RWPE2 (cell line): Measurements from ENCODE around the gene TBX15.

ENCODE experiments used
- ATAC-seq: fragments of 200-7000 bp; cut with Tn5 transposase; 3 replicates; pipeline ENCODE4 v1.9.1; 2021; ENCODE audit warnings: low read depth
- DNase-seq: peaks from one replicate; pipeline ENCODE4 v3.0.0-alpha.2; 2020; ENCODE audit warnings: low spot score
- H3K27ac ChIP-seq: fragments of 450-650 bp; 2 replicates; pipeline ENCODE4 v1.5.1; 2017; ENCODE audit warnings: mild to moderate bottlenecking; ENCODE audit not compliant: poor library complexity, severe bottlenecking
- H3K27me3 ChIP-seq: fragments of 250-450 bp; sonication (Bioruptor Pico); 2 replicates; pipeline ENCODE4 v1.5.1; 2021; ENCODE audit warnings: mild to moderate bottlenecking, moderate library complexity; ENCODE audit not compliant: insufficient read depth, poor library complexity, severe bottlenecking
- H3K36me3 ChIP-seq: fragments of 250-450 bp; sonication (Bioruptor Pico); 2 replicates; pipeline ENCODE4 v1.5.1; 2020; ENCODE audit warnings: low read depth, mild to moderate bottlenecking, moderate library complexity
- H3K4me1 ChIP-seq: fragments of 250-450 bp; sonication (Bioruptor Pico); 2 replicates; pipeline ENCODE4 v1.5.1; 2021; ENCODE audit warnings: mild to moderate bottlenecking, moderate library complexity; ENCODE audit not compliant: insufficient read depth, poor library complexity, severe bottlenecking
- H3K4me3 ChIP-seq: fragments of 250-450 bp; sonication (Bioruptor Pico); 2 replicates; pipeline ENCODE4 v1.5.1; 2021; ENCODE audit warnings: mild to moderate bottlenecking, moderate library complexity; ENCODE audit not compliant: severe bottlenecking
- H3K9me3 ChIP-seq: fragments of 250-450 bp; sonication (Bioruptor Pico); 2 replicates; pipeline ENCODE4 v1.5.1; 2021; ENCODE audit warnings: mild to moderate bottlenecking, moderate library complexity; ENCODE audit not compliant: severe bottlenecking
- TF ChIP-seq, protein P1 (sequence below): fragments of 450-650 bp; IDR thresholded peaks from one replicate; pipeline ENCODE4 v1.5.1; 2017; ENCODE audit warnings: mild to moderate bottlenecking, moderate library complexity; ENCODE audit not compliant: poor library complexity, severe bottlenecking

Gene TBX15

DNA sequence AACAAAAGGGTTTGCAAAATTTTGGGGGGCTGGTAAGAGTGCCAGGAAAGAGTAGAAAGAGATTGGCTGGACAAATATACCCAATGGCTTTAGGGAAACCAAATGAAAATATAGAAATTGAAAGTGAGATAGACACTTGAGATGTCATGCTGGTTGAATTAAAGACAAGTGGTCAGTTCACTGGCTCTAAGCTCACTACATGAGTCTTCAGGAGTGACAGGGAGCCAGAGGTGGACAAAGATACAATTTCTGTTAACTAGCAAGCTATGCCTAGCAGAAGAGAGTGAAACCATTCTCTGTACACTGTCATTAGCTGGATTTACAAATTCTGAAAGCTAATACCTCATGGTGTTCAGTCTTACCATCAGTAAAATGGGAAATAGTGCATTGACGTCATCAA, 82.5 kb downstream of the TBX15 start:
- no peak overlapping the region for H3K27ac ChIP-seq
- H3K36me3 ChIP-seq, result no peaks in the 10 kb centered on the region
- TF ChIP-seq, protein P1, sequence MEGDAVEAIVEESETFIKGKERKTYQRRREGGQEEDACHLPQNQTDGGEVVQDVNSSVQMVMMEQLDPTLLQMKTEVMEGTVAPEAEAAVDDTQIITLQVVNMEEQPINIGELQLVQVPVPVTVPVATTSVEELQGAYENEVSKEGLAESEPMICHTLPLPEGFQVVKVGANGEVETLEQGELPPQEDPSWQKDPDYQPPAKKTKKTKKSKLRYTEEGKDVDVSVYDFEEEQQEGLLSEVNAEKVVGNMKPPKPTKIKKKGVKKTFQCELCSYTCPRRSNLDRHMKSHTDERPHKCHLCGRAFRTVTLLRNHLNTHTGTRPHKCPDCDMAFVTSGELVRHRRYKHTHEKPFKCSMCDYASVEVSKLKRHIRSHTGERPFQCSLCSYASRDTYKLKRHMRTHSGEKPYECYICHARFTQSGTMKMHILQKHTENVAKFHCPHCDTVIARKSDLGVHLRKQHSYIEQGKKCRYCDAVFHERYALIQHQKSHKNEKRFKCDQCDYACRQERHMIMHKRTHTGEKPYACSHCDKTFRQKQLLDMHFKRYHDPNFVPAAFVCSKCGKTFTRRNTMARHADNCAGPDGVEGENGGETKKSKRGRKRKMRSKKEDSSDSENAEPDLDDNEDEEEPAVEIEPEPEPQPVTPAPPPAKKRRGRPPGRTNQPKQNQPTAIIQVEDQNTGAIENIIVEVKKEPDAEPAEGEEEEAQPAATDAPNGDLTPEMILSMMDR, result no peak
- H3K9me3 ChIP-seq, result no peaks in the 10 kb centered on the region
- no peak overlapping the region for H3K4me3 ChIP-seq
- no peaks in the 10 kb centered on the region for H3K27me3 ChIP-seq
- no peak for ATAC-seq
- H3K4me1 ChIP-seq, result no peaks in the 10 kb centered on the region
- DNase-seq, result no peak

DNA sequence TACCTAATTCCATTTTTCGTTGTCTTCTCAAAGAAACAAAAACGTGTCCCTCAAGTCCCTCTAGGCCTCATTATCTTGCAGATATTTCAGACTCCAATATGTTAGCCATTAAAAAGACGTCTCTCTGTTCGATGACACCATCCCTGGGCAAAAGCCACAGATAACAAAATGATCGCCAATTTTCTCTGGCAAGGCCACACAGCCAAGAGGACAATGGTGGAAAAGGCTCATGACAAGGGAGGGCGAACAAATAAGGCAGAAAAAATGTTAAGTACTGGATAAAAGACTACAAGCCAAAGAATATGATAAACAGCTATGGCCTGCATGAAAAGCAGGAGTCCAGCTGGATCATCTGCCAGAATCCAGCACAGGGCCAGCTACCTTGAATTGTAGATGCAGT, 82.9 kb downstream of the TBX15 start:
- ATAC-seq (no peak), DNase-seq (no peak)
- H3K9me3 ChIP-seq, result no peaks in the 10 kb centered on the region
- H3K27ac ChIP-seq, result no peak overlapping the region
- TF ChIP-seq, protein P1, result no peak
- no peaks in the 10 kb centered on the region for H3K4me1 ChIP-seq
- no peak overlapping the region for H3K4me3 ChIP-seq
- no peaks in the 10 kb centered on the region for H3K36me3 ChIP-seq
- no peaks in the 10 kb centered on the region for H3K27me3 ChIP-seq

DNA sequence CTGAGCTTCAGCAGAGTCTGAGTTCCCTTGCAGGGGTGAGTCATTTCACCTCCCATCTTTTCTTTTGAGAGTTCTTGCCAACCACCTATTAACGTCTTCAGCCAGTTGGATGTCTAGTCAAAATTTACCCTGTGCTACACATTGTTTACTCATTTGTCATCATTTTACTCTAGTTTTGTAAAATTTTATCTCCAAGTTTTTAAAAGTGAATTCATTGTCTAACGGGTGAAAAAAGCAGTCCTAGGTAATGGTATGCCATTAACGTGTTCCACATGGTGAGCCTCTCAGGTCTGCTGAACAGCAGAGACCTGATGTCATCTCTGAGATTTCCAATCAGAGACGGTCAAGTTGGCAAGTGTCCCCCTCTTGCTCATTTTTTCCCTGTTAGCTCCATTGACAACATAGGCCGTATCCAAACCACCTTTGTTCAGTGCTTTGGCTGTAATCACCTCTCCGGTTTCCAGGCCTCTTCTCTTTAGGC, 85.4 kb downstream of the TBX15 start:
- ATAC-seq (no peak), DNase-seq (no peak)
- TF ChIP-seq, protein P1, result no peak
- Histone ChIP-seq H3K27me3 (no peaks in the 10 kb centered on the region), H3K27ac (no peak overlapping the region), H3K9me3 (no peaks in the 10 kb centered on the region), H3K4me1 (no peaks in the 10 kb centered on the region), H3K36me3 (no peaks in the 10 kb centered on the region), H3K4me3 (no peak overlapping the region)

DNA sequence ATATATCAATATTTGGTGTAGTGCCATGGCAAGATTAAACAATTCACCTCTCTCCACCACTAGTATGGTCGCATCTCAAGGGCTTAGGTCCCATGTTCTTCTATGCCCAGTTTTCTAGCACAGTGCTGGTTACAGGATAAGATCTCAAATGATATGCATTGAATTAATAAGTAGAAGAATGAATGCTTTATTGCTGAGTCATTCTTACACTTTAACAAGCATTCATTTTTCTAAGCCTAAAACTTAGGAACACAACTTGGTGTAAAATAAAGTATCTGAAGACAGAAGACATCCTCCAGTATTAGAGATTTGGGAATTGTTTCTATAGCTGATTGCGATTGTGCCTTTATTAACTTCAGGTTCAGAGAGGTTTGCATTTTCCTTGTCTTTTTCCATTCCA, 85.8 kb downstream of the TBX15 start:
- H3K9me3 ChIP-seq, result no peaks in the 10 kb centered on the region
- H3K4me1 ChIP-seq, result no peaks in the 10 kb centered on the region
- TF ChIP-seq, protein P1, result no peak
- H3K27ac ChIP-seq, result no peak overlapping the region
- no peak overlapping the region for H3K4me3 ChIP-seq
- H3K27me3 ChIP-seq, result no peaks in the 10 kb centered on the region
- no peak for ATAC-seq
- H3K36me3 ChIP-seq, result no peaks in the 10 kb centered on the region
- DNase-seq, result no peak

DNA sequence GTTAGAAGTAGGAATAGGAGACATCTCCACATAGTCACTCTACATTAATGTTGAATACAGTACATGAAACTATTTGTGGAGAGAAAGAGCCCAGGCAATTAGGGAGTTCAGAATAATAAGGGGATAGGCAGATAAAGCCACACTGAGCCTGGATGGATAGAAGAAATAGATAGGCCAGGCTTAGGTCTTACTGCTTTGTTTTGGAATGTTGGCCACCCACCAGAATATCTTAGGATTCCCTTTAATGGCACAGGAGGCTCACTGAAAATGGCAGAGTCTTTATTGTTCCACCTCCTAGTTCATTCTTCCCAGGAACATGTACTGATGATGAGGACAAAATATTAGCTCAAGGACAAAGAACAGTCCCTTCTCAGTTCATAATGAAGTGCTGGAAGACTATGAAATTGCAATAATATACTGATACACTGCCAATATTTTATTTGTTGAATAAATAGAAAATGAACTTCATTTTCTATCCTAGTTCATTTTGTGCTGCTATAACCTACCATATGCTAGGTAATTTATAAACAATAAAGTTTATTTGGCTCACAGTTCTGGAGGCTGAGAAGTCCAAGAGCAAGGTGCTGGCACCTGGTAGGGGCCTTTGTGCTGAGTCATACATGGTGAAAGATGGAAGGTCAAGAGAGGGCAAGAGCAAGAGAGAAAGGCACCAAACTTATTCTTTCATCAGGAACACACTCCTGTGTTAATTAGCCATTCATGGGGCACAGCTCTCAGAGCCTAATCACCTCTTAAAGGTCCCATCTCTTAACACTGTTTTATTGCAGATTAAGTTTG, 87.3 kb downstream of the TBX15 start:
- no peaks in the 10 kb centered on the region for H3K9me3 ChIP-seq
- DNase-seq (no peak), ATAC-seq (no peak)
- H3K4me3 ChIP-seq, result no peak overlapping the region
- H3K4me1 ChIP-seq, result no peaks in the 10 kb centered on the region
- H3K27ac ChIP-seq, result no peak overlapping the region
- no peaks in the 10 kb centered on the region for H3K36me3 ChIP-seq
- TF ChIP-seq, protein P1, result no peak
- no peaks in the 10 kb centered on the region for H3K27me3 ChIP-seq
